ENCODE results near the gene NFATC2.

NFATC2 gene

DNA sequence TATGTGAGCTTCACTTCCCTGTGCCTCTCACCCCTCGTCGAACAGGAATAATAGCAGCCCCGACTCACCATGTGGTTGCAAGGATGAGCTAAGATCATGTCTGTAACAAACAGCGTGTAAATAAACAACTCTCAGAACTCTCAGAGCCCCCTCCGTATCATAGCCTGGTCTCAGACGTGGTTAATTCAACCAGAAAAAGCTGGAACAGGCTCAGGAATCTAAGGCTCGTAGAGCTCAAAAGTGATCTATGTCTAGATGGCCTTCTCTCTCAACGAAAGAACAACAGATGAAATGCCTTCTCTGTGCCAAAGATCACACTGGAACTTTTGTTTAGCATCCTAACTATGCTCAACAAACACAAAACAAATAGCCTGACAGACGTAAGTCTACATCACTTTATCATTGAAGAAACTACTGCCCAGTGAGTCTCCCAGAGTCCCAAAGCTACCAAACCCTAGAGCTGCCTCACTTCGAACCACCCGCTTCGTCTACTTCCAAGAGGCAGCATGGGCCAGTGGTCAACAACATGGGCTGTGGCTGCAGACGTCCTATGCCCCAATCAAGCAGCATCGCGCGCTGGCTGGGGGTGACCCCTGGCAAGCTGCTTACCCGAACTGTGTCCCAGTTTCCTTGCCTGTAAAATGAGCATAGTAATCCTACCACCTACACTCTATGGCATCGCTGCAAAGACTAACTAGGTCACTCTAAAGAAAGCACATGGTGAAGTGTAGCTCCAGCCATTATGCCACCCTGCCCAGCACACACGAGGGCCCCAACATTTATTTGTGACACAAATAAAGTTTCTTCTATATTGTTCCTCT, 35.1 kb downstream of the NFATC2 start:
- no peak overlapping the region for H3K27ac ChIP-seq (ENCODE audit: low read depth, low read length)
- no peak overlapping the region for H2BK120ac ChIP-seq (ENCODE audit: low read depth, low read length)
- no peak overlapping the region for H3K4ac ChIP-seq (ENCODE audit: low read depth, low read length)
- H3K79me2 ChIP-seq (ENCODE audit: control insufficient read depth, insufficient read depth, low read length), result no peaks in the 10 kb centered on the region
- H3K27me3 ChIP-seq (ENCODE audit: insufficient read depth, low read length, poor library complexity), result no peaks in the 10 kb centered on the region
- H4K5ac ChIP-seq (ENCODE audit: low read length), result no peak overlapping the region
- no peak overlapping the region for H3K23ac ChIP-seq (ENCODE audit: low read length)
- no peaks in the 10 kb centered on the region for H3K36me3 ChIP-seq (ENCODE audit: control insufficient read depth, insufficient read depth, low read length)
- no peak overlapping the region for H2BK15ac ChIP-seq (replicated peaks; ENCODE audit: low read depth)
- no peak overlapping the region for H3K4me3 ChIP-seq (ENCODE audit: low read length)
- no peak overlapping the region for H3K56ac ChIP-seq (ENCODE audit: low read length)
- H2AK5ac ChIP-seq (ENCODE audit: low read length), result no peak overlapping the region
- H3K9ac ChIP-seq (ENCODE audit: low read length), result no peak overlapping the region
- no CpG with 5 or more reads among the region's 19 CpGs for WGBS (ENCODE audit: extremely low coverage, insufficient coverage, low lambda C conversion rate)
- H4K8ac ChIP-seq (ENCODE audit: low read depth, low read length), result no peak overlapping the region
- no peaks in the 10 kb centered on the region for H3K4me1 ChIP-seq (ENCODE audit: control insufficient read depth, low read depth, low read length)
- no peak overlapping the region for H3K4me2 ChIP-seq (ENCODE audit: low read length)
- H2BK5ac ChIP-seq (ENCODE audit: low read length), result no peak overlapping the region
- DNase-seq, result no peak
- H3K18ac ChIP-seq (ENCODE audit: low read length), result no peak overlapping the region
- no peaks in the 10 kb centered on the region for H3K79me1 ChIP-seq (ENCODE audit: low read length)

DNA sequence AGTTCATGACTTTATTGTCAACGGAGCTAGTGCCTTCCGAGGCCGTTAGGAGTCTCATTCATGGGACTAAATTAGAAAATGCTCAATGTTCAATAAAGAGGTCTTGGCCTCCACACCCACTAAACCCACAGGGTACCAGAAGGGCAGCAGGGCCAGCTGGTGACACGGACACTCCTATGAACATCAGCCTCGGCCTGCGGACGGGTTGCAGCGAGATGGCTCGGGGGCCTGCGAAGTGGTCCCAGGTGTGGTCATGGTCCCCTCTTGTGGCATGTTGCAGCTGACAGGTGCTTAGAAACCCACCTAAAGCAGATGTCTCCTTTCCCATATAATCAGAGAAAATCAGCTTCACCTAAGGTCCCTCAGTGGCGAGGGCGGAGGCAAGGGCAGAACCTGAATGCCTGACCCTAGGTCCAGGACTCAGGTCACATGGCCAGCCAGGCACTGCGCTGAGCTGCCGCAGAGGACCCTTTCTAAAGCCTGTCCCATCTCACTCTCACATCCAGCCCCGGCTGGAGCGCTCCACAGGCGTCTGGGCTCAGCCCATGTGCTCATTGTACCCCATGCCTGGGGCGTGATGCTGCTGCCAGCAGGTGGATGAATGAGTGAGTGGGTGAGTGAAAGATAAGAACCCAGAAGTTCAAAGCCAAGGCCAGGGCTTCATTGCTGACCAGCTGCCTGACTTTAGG, 35.8 kb downstream of the NFATC2 start:
- H4K8ac ChIP-seq (ENCODE audit: low read depth, low read length), result no peak overlapping the region
- no peaks in the 10 kb centered on the region for H3K36me3 ChIP-seq (ENCODE audit: control insufficient read depth, insufficient read depth, low read length)
- H3K4ac ChIP-seq (ENCODE audit: low read depth, low read length), result no peak overlapping the region
- no peak overlapping the region for H3K9ac ChIP-seq (ENCODE audit: low read length)
- no CpG with 5 or more reads among the region's 18 CpGs for WGBS (ENCODE audit: extremely low coverage, insufficient coverage, low lambda C conversion rate)
- no peak overlapping the region for H3K23ac ChIP-seq (ENCODE audit: low read length)
- H3K27me3 ChIP-seq (ENCODE audit: insufficient read depth, low read length, poor library complexity), result no peaks in the 10 kb centered on the region
- H3K27ac ChIP-seq (ENCODE audit: low read depth, low read length), result no peak overlapping the region
- no peaks in the 10 kb centered on the region for H3K4me1 ChIP-seq (ENCODE audit: control insufficient read depth, low read depth, low read length)
- H3K18ac ChIP-seq (ENCODE audit: low read length), result no peak overlapping the region
- H2BK120ac ChIP-seq (ENCODE audit: low read depth, low read length), result no peak overlapping the region
- no peak overlapping the region for H3K4me3 ChIP-seq (ENCODE audit: low read length)
- no peak overlapping the region for H3K56ac ChIP-seq (ENCODE audit: low read length)
- DNase-seq, result no peak
- no peak overlapping the region for H2AK5ac ChIP-seq (ENCODE audit: low read length)
- no peak overlapping the region for H2BK5ac ChIP-seq (ENCODE audit: low read length)
- H3K79me1 ChIP-seq (ENCODE audit: low read length), result no peaks in the 10 kb centered on the region
- H3K4me2 ChIP-seq (ENCODE audit: low read length), result no peak overlapping the region
- H4K5ac ChIP-seq (ENCODE audit: low read length), result no peak overlapping the region
- H3K79me2 ChIP-seq (ENCODE audit: control insufficient read depth, insufficient read depth, low read length), result no peaks in the 10 kb centered on the region
- H2BK15ac ChIP-seq (replicated peaks; ENCODE audit: low read depth), result no peak overlapping the region

DNA sequence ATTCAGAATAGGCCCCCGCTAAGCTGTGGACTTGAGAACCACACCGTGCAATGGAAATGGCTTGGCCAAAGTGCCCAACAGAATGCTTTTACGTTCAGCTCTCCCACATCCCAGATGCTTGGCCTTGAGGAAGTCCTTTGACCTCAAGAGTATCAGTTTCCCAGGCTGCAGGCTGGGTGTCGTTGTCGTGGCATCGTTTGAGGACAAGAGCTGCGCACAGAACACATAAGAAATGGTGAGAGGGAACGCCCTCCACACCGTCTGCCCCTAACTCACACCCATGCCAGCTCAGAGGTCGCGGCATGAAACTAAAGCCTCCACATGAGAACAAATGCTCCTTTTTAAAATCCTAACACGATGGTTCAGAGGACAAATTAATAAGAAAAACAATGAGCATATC, 37.0 kb downstream of the NFATC2 start:
- Histone ChIP-seq H2BK15ac (replicated peaks; ENCODE audit: low read depth) (no peak overlapping the region), H3K79me1 (ENCODE audit: low read length) (no peaks in the 10 kb centered on the region), H3K56ac (ENCODE audit: low read length) (no peak overlapping the region), H3K36me3 (ENCODE audit: control insufficient read depth, insufficient read depth, low read length) (no peaks in the 10 kb centered on the region), H2BK5ac (ENCODE audit: low read length) (no peak overlapping the region), H3K27me3 (ENCODE audit: insufficient read depth, low read length, poor library complexity) (no peaks in the 10 kb centered on the region), H3K27ac (ENCODE audit: low read depth, low read length) (no peak overlapping the region), H4K5ac (ENCODE audit: low read length) (no peak overlapping the region), H4K8ac (ENCODE audit: low read depth, low read length) (no peak overlapping the region), H3K4ac (ENCODE audit: low read depth, low read length) (no peak overlapping the region), H2AK5ac (ENCODE audit: low read length) (no peak overlapping the region), H3K4me2 (ENCODE audit: low read length) (no peak overlapping the region), H3K79me2 (ENCODE audit: control insufficient read depth, insufficient read depth, low read length) (no peaks in the 10 kb centered on the region), H3K18ac (ENCODE audit: low read length) (no peak overlapping the region), H3K9ac (ENCODE audit: low read length) (no peak overlapping the region), H2BK120ac (ENCODE audit: low read depth, low read length) (no peak overlapping the region), H3K4me1 (ENCODE audit: control insufficient read depth, low read depth, low read length) (peaks cover 6% of the 10 kb centered on the region), H3K4me3 (ENCODE audit: low read length) (no peak overlapping the region), H3K23ac (ENCODE audit: low read length) (no peak overlapping the region)
- no CpG with 5 or more reads among the region's 12 CpGs for WGBS (ENCODE audit: extremely low coverage, insufficient coverage, low lambda C conversion rate)
- no peak for DNase-seq

DNA sequence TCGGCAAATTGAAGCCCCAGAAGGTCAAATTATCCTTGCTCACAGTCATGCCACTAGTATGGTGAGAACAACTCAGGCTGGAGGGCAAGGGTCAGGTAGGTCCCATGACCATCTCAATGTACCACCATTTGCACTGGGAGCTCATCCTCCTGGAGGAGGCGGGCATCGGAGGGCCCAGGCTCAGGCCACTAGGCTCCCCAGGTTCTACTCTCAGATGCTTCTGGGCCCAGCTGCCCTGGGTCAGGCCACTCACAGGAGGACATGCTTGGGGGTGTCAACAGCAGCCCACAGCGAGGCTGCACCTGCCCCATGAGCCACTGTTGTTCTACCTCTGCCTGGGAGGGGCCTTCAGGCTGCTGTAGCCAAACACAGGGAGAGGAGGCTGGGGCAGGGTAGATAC, 39.1 kb downstream of the NFATC2 start:
- Histone ChIP-seq H2BK5ac (ENCODE audit: low read length) (no peak overlapping the region), H3K56ac (ENCODE audit: low read length) (no peak overlapping the region), H3K9ac (ENCODE audit: low read length) (no peak overlapping the region), H2BK120ac (ENCODE audit: low read depth, low read length) (no peak overlapping the region), H3K23ac (ENCODE audit: low read length) (no peak overlapping the region), H2BK15ac (replicated peaks; ENCODE audit: low read depth) (no peak overlapping the region), H3K4me2 (ENCODE audit: low read length) (no peak overlapping the region), H3K79me1 (ENCODE audit: low read length) (no peaks in the 10 kb centered on the region), H3K18ac (ENCODE audit: low read length) (no peak overlapping the region), H4K5ac (ENCODE audit: low read length) (no peak overlapping the region), H2AK5ac (ENCODE audit: low read length) (no peak overlapping the region), H3K27me3 (ENCODE audit: insufficient read depth, low read length, poor library complexity) (no peaks in the 10 kb centered on the region), H3K4me3 (ENCODE audit: low read length) (no peak overlapping the region), H3K79me2 (ENCODE audit: control insufficient read depth, insufficient read depth, low read length) (no peaks in the 10 kb centered on the region), H3K4ac (ENCODE audit: low read depth, low read length) (no peak overlapping the region), H3K4me1 (ENCODE audit: control insufficient read depth, low read depth, low read length) (peaks cover 6% of the 10 kb centered on the region), H4K8ac (ENCODE audit: low read depth, low read length) (no peak overlapping the region), H3K27ac (ENCODE audit: low read depth, low read length) (no peak overlapping the region), H3K36me3 (ENCODE audit: control insufficient read depth, insufficient read depth, low read length) (no peaks in the 10 kb centered on the region)
- DNase-seq, result no peak
- WGBS (ENCODE audit: extremely low coverage, insufficient coverage, low lambda C conversion rate), result no CpG with 5 or more reads among the region's 4 CpGs

DNA sequence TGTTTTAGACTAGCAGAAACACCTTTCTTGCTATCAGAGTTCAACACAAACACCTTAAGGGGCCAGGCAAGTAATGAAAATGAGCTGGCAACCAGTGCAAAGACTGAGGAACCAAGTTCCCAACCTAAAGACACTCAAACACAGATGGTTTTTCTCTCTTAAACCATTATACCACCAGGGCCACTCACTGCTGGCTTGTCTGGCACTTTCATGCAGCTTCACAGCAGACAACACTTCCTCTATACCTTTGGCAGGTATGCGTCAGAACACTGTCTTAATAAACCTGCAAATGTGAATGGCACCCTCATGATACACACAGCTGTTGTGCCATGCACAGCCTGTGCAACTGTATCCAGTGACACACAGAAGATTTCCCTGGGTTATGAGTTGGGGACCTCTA, 41.6 kb downstream of the NFATC2 start:
- Histone ChIP-seq H4K8ac (ENCODE audit: low read depth, low read length) (no peak overlapping the region), H3K79me2 (ENCODE audit: control insufficient read depth, insufficient read depth, low read length) (no peaks in the 10 kb centered on the region), H2BK5ac (ENCODE audit: low read length) (no peak overlapping the region), H4K5ac (ENCODE audit: low read length) (no peak overlapping the region), H3K4me3 (ENCODE audit: low read length) (no peak overlapping the region), H2AK5ac (ENCODE audit: low read length) (no peak overlapping the region), H3K27ac (ENCODE audit: low read depth, low read length) (no peak overlapping the region), H2BK120ac (ENCODE audit: low read depth, low read length) (no peak overlapping the region), H3K79me1 (ENCODE audit: low read length) (no peaks in the 10 kb centered on the region), H3K4me2 (ENCODE audit: low read length) (no peak overlapping the region), H3K4me1 (ENCODE audit: control insufficient read depth, low read depth, low read length) (peaks cover 6% of the 10 kb centered on the region), H3K18ac (ENCODE audit: low read length) (no peak overlapping the region), H3K56ac (ENCODE audit: low read length) (no peak overlapping the region), H3K9ac (ENCODE audit: low read length) (no peak overlapping the region), H3K27me3 (ENCODE audit: insufficient read depth, low read length, poor library complexity) (no peaks in the 10 kb centered on the region), H2BK15ac (replicated peaks; ENCODE audit: low read depth) (no peak overlapping the region), H3K23ac (ENCODE audit: low read length) (no peak overlapping the region), H3K4ac (ENCODE audit: low read depth, low read length) (no peak overlapping the region), H3K36me3 (ENCODE audit: control insufficient read depth, insufficient read depth, low read length) (no peaks in the 10 kb centered on the region)
- WGBS (ENCODE audit: extremely low coverage, insufficient coverage, low lambda C conversion rate), result no CpG with 5 or more reads among the region's 1 CpG
- DNase-seq, result no peak
